SK-N-SH (cell line): ENCODE measurements around the gene ZBTB17.

Experiments used
- CHD2 ChIP-seq: fragments of 150-350 bp; IDR thresholded peaks from 2 replicates; pipeline ENCODE4 v1.6.1; 2018; ENCODE audit warnings: low read length; ENCODE audit not compliant: partially characterized antibody
- EZH2phosphoT487 ChIP-seq: fragments of 200-600 bp; sonication (generic); IDR thresholded peaks from 2 replicates; pipeline ENCODE4 v1.6.1; 2017; ENCODE audit warnings: low read depth, mixed run types, mild to moderate bottlenecking, antibody characterized with exemption, moderate library complexity, borderline replicate concordance
- RXRA ChIP-seq: IDR thresholded peaks from 2 replicates; pipeline ENCODE4 v1.4.0; 2012; ENCODE audit warnings: low read depth, mild to moderate bottlenecking, borderline replicate concordance
- TF ChIP-seq, protein P1 (sequence below): fragments of 200-600 bp; sonication (generic); IDR thresholded peaks from 2 replicates; pipeline ENCODE4 v1.6.1; 2017; ENCODE audit warnings: antibody characterized with exemption, mild to moderate bottlenecking, moderate library complexity
- TF ChIP-seq, protein P2 (sequence below): fragments of 150-350 bp; IDR thresholded peaks from 2 replicates; pipeline ENCODE4 v1.6.1; 2017; ENCODE audit warnings: antibody characterized with exemption, low read length, low read depth, borderline replicate concordance
- TF ChIP-seq, protein P3 (sequence below): IDR thresholded peaks from 2 replicates; pipeline ENCODE4 v1.6.1; 2012; ENCODE audit warnings: mild to moderate bottlenecking, low read depth, low read length, moderate library complexity

DNA sequence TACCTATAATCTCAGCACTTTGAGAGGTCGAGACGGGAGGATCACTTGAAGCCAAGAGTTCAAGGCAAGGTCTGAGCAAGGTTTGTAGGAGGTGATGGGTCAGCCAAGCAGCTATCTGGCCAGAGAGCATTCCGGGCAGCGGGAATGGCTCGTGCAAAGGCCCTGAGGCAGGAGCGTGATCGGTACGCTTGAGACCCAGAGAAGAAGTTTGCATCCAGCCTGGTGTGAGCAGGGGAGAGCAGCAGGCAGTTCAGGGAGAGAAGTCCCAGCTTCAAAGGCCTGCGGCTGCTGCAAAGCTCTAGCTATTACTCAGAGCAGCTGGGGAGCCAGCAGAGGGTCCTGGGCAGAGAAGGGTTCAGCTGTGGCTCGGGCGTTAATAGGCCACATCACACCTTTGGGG, 23.0 kb upstream of the ZBTB17 start:
- no peak for TF ChIP-seq CHD2
- TF ChIP-seq RXRA, result no peak
- TF ChIP-seq, protein P1, sequence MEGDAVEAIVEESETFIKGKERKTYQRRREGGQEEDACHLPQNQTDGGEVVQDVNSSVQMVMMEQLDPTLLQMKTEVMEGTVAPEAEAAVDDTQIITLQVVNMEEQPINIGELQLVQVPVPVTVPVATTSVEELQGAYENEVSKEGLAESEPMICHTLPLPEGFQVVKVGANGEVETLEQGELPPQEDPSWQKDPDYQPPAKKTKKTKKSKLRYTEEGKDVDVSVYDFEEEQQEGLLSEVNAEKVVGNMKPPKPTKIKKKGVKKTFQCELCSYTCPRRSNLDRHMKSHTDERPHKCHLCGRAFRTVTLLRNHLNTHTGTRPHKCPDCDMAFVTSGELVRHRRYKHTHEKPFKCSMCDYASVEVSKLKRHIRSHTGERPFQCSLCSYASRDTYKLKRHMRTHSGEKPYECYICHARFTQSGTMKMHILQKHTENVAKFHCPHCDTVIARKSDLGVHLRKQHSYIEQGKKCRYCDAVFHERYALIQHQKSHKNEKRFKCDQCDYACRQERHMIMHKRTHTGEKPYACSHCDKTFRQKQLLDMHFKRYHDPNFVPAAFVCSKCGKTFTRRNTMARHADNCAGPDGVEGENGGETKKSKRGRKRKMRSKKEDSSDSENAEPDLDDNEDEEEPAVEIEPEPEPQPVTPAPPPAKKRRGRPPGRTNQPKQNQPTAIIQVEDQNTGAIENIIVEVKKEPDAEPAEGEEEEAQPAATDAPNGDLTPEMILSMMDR, result no peak
- no peak for TF ChIP-seq EZH2phosphoT487
- TF ChIP-seq, protein P2, sequence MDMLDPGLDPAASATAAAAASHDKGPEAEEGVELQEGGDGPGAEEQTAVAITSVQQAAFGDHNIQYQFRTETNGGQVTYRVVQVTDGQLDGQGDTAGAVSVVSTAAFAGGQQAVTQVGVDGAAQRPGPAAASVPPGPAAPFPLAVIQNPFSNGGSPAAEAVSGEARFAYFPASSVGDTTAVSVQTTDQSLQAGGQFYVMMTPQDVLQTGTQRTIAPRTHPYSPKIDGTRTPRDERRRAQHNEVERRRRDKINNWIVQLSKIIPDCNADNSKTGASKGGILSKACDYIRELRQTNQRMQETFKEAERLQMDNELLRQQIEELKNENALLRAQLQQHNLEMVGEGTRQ, result no peak
- TF ChIP-seq, protein P3, sequence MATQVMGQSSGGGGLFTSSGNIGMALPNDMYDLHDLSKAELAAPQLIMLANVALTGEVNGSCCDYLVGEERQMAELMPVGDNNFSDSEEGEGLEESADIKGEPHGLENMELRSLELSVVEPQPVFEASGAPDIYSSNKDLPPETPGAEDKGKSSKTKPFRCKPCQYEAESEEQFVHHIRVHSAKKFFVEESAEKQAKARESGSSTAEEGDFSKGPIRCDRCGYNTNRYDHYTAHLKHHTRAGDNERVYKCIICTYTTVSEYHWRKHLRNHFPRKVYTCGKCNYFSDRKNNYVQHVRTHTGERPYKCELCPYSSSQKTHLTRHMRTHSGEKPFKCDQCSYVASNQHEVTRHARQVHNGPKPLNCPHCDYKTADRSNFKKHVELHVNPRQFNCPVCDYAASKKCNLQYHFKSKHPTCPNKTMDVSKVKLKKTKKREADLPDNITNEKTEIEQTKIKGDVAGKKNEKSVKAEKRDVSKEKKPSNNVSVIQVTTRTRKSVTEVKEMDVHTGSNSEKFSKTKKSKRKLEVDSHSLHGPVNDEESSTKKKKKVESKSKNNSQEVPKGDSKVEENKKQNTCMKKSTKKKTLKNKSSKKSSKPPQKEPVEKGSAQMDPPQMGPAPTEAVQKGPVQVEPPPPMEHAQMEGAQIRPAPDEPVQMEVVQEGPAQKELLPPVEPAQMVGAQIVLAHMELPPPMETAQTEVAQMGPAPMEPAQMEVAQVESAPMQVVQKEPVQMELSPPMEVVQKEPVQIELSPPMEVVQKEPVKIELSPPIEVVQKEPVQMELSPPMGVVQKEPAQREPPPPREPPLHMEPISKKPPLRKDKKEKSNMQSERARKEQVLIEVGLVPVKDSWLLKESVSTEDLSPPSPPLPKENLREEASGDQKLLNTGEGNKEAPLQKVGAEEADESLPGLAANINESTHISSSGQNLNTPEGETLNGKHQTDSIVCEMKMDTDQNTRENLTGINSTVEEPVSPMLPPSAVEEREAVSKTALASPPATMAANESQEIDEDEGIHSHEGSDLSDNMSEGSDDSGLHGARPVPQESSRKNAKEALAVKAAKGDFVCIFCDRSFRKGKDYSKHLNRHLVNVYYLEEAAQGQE, result no peak
